Adrenal gland (tissue), 5 donors: Measurements from ENCODE around the gene STAT3.

Source experiments
- POLR2A ChIP-seq, 2 donors: fragments of 450-650 bp; IDR thresholded peaks; one replicate each; pipeline ENCODE4 v1.6.1; 2017; ENCODE audit warnings: antibody characterized with exemption in 2 of 2, mild to moderate bottlenecking in 2 of 2, moderate library complexity in 1 of 2
- TF ChIP-seq, protein P1 (sequence below), 6 experiments: fragments of 450-650 bp in 4 of 6; fragments of 200-600 bp in 2 of 6; sonication (generic) in 1 of 6; IDR thresholded peaks; 1 replicate in 5 of 6; 2 replicates in 1 of 6; pipeline versions ENCODE4 v1.5.1 to v1.8.0; 2016 to 2021; ENCODE audit warnings: antibody characterized with exemption in 6 of 6, mild to moderate bottlenecking in 2 of 6, moderate library complexity in 1 of 6
- donor health status: DM: no; HTN: no; CAD: no.

DNA sequence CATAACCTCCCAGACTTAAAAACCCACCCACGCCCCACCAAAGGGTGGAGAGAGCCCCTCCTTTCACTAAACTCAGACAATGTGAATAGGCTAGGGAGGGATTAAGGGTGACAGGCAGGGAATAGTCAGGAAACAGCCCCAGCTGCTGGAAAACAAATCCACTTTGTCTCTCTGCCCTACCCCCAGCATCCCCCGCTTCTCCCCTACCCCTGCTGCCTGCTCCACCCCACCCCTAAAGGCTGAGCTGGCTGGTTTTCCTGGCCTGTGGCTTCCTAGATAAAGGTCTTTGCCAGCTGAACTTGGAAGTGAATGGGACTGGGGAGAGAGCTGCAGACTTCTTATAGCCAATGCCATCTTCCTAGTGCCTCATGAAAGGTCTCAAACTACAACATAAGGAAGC, 19.8 kb upstream of the STAT3 start:
- no peak for TF ChIP-seq POLR2A (IDR thresholded peaks at IDR 0.05)
- TF ChIP-seq, protein P1, sequence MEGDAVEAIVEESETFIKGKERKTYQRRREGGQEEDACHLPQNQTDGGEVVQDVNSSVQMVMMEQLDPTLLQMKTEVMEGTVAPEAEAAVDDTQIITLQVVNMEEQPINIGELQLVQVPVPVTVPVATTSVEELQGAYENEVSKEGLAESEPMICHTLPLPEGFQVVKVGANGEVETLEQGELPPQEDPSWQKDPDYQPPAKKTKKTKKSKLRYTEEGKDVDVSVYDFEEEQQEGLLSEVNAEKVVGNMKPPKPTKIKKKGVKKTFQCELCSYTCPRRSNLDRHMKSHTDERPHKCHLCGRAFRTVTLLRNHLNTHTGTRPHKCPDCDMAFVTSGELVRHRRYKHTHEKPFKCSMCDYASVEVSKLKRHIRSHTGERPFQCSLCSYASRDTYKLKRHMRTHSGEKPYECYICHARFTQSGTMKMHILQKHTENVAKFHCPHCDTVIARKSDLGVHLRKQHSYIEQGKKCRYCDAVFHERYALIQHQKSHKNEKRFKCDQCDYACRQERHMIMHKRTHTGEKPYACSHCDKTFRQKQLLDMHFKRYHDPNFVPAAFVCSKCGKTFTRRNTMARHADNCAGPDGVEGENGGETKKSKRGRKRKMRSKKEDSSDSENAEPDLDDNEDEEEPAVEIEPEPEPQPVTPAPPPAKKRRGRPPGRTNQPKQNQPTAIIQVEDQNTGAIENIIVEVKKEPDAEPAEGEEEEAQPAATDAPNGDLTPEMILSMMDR (IDR thresholded peaks at IDR 0.05) = no peak
